Right cardiac atrium (tissue), 5 donors: ENCODE results near the gene PIK3C2A. TPM values are rescaled to one million over a fixed set of nuclear protein-coding genes. Genes with fewer than 3 reads are reported as not detected.
A peak's percentile ranks its signal among the peaks of the same experiment; 100 is the strongest.

Experiments
- ATAC-seq, 2 donors: fragments of 200-7000 bp; cut with Tn5 transposase; one replicate each; pipeline versions ENCODE4 v1.8.0 to v1.9.1; 2020; ENCODE audit warnings: moderate library complexity in 2 of 2, mild to moderate bottlenecking in 1 of 2
- DNase-seq, 3 donors: peaks; one replicate each; pipeline ENCODE4 v3.0.0-alpha.2; 2020
- H3K27ac ChIP-seq: one replicate; pipeline ENCODE4 v1.5.1; 2013; ENCODE audit warnings: mild to moderate bottlenecking, low read length, control low read depth, moderate library complexity
- H3K27me3 ChIP-seq: one replicate; pipeline ENCODE4 v1.6.1; 2013; ENCODE audit not compliant: control insufficient read depth, insufficient read depth
- H3K4me1 ChIP-seq: one replicate; pipeline ENCODE4 v1.6.1; 2013; ENCODE audit warnings: low read length; ENCODE audit not compliant: control insufficient read depth, insufficient read depth
- H3K4me3 ChIP-seq: one replicate; pipeline ENCODE4 v1.5.1; 2013; ENCODE audit warnings: low read length, control low read depth
- H3K9me3 ChIP-seq: one replicate; pipeline ENCODE4 v1.6.1; 2013; ENCODE audit warnings: low read length; ENCODE audit not compliant: control insufficient read depth
- WGBS: extraction: QIAGEN DNeasy Blood & Tissue Kit; methylation state at CpG from one replicate; pipeline ENCODE4 v1.1.7; 2013; 5-methylcytosine and 5-hydroxymethylcytosine counted together
- intact Hi-C, 4 donors: fragments of 100-400 bp; cut with DNase I; formaldehyde crosslinking; loops; one replicate each; pipeline versions ENCODE4 v1.11.0 to v1.14.0; 2022 to 2023
- polyA plus RNA-seq: library from polyadenylated mRNA; stranded (reverse); fragments of 200-250 nt; gene quantifications from one replicate; pipeline ENCODE4 v1.2.3, GENCODE V29; 2013
- total RNA-seq, 4 donors: library from RNA; stranded (reverse); fragmentation: NEBNext Ultra II Directional; extraction: Animal tissue kit (Norgen Biotek cat#: 25700); gene quantifications; one replicate each; pipeline ENCODE4 v1.2.1, GENCODE V29; 2021
- donor health status: healthy with polysubstance abuse.
- donor health status: DM: no; HTN: yes; CAD: no.
- donor health status: DM: no; HTN: no; CAD: no.
- donor health status: DM: no; HTN: yes; CAD: no; lungs with severe emphysema.
- donor health status: DM: yes; HTN: yes; CAD: no.

Gene PIK3C2A
- total and polyA plus RNA-seq, 5 donors = 10.5 to 62.0 (median 49.1) TPM

DNA sequence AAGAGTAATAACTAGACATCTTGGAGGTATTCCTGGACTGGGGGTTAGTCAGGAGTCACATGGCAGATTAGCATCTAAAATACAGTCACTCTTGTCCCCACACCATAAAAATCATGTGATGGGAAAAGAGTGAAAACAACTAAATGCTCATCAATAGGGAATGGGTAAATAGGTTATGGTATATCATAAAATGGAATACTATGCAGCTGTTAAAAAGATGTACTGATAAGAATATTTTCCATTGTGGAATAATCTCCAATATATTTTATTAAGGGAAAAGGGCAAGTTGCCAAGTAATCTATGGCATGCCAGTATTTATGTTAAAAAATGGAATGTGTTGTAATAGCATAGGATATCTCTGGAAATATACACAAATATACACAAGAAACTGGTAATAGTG lies 6.6 kb upstream of the PIK3C2A start:
- Histone ChIP-seq H3K27me3 (no peaks in the 10 kb centered on the region), H3K27ac (no peak overlapping the region), H3K4me1 (no peaks in the 10 kb centered on the region), H3K4me3 (no peak overlapping the region), H3K9me3 (no peaks in the 10 kb centered on the region)
- DNase-seq = no peak
- intact Hi-C loops = no loop called here
- ATAC-seq = no peak

DNA sequence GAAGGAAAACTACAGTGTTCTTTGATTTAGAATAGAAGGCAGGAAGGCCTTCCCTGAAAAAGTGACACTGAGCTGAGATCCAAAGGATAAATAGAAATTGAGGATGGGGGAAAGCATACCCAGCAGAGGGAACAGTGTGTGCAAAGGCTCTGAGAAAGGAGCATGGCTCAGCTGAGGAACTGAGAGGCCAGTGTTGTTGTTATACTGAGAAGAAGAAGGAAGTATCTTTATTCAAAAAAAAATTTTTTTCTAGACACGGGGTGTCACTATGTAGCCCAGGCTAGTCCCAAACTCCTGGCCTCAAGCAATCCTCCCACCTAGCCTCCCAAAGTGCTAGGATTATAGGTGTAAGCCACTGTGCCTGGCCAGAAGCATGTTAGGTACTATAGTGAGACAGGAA lies 3.5 kb upstream of the PIK3C2A start:
- ATAC-seq = no peak
- WGBS = 82% methylated on average over 1 of the region's 1 CpG
- no peak for DNase-seq
- H3K27me3 ChIP-seq = no peaks in the 10 kb centered on the region
- no peaks in the 10 kb centered on the region for H3K4me1 ChIP-seq
- intact Hi-C loops = no loop called here
- no peak overlapping the region for H3K27ac ChIP-seq
- no peak overlapping the region for H3K4me3 ChIP-seq
- H3K9me3 ChIP-seq = no peaks in the 10 kb centered on the region

DNA sequence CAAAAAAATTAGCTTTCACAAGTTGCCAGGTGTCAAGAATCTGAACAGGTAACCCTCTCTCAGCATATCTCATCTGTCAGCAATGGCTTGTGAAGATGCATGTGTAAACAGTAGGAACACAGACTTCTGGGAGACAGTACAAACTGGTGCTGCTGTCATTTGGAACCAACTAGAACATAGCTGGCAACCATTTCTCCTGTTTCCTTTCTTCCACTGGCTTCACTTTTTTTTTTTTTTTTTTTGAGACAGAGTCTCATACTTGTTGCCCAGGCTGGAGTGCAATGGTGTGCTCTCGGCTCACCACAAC lies 2.1 kb upstream of the PIK3C2A start:
- Histone ChIP-seq H3K27me3 (no peaks in the 10 kb centered on the region), H3K4me3 (no peak overlapping the region), H3K9me3 (no peaks in the 10 kb centered on the region), H3K27ac (peak overlapping the region; percentile 50), H3K4me1 (no peaks in the 10 kb centered on the region)
- ATAC-seq (no peak), DNase-seq (no peak)
- 94% methylated on average over 1 of the region's 1 CpG for WGBS
- intact Hi-C loops = no loop called here

DNA sequence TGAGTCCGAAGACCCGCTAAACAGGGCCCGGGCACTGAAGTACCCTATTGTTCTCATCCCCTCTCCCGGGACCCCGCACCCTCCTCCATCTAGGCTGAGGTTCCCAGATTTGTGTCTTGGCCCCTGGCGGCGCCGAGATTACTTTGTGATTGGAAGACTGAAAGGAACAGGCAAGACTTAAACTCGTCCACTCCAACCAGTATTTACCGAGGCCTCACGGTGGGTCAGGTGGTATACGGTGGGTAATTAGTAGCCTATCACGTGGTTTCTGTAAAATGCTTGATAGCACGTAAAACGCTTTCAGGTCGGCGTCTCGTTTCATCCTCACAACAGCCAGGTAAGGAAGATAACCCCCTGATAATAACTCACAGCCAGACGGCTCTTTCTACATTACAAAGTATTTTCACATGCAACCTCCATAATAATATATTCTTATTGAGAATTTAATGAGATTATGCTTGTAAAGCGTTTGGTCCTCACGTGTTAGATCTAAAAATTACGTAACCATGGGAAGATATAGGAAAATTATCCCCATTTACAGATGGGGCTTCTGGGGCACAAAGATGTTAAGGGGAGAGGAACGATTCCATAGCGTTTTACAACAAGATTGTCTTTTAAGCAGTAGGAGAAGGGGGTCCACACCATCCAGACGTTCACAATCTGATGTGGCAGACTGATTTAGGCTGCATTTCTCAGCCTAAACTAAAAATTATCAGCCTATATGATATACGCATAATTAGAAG lies 642 bp upstream of the PIK3C2A start:
- H3K4me3 ChIP-seq = peak overlapping the region; percentile 77
- 2% methylated on average over 26 of the region's 26 CpGs for WGBS
- intact Hi-C loops = no loop called here
- peak; percentile 56 to 64 for ATAC-seq
- H3K27me3 ChIP-seq = no peaks in the 10 kb centered on the region
- no peaks in the 10 kb centered on the region for H3K9me3 ChIP-seq
- H3K27ac ChIP-seq = peak overlapping the region; percentile 95
- DNase-seq = no peak
- H3K4me1 ChIP-seq = no peaks in the 10 kb centered on the region

- peak overlapping the region; percentile 77 for H3K4me3 ChIP-seq
- DNase-seq (no peak), ATAC-seq (no peak)
- H3K27me3 ChIP-seq = no peaks in the 10 kb centered on the region
- H3K9me3 ChIP-seq = no peaks in the 10 kb centered on the region
- intact Hi-C loops = no loop called here
- WGBS = 52% methylated on average over 2 of the region's 2 CpGs
- H3K4me1 ChIP-seq = peaks cover 2% of the 10 kb centered on the region
- no peak overlapping the region for H3K27ac ChIP-seq
Measured at GRCh38 chr11:17206463-17206862, 1.3 kb downstream of the PIK3C2A start.

- DNase-seq (no peak), ATAC-seq (no peak)
- H3K4me1 ChIP-seq = peaks cover 2% of the 10 kb centered on the region
- H3K27me3 ChIP-seq = no peaks in the 10 kb centered on the region
- intact Hi-C loops = no loop called here
- no peaks in the 10 kb centered on the region for H3K9me3 ChIP-seq
- H3K4me3 ChIP-seq = no peak overlapping the region
- H3K27ac ChIP-seq = no peak overlapping the region
Measured at GRCh38 chr11:17197431-17197898, 10.3 kb downstream of the PIK3C2A start.

DNA sequence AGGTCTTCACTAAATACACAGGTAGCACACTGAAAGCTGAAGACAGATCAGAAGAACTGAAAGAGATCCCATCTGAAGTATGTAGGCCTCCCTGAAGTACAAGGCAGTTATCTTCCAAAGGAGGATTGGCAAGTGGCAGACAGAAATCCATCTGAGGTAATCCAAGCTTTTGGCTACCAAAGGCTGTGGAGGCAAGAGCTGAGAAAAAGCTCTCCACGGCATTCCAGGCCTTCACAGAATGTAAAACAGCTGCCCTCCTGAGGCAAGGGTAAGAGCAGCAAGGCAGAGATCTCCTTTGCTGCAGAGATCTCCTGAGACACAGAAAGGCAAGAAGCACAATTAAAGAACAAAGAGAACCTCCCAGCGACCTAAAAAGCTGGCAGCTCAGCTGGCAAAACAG lies 19.1 kb downstream of the PIK3C2A start:
- no peaks in the 10 kb centered on the region for H3K27me3 ChIP-seq
- H3K4me3 ChIP-seq = no peak overlapping the region
- DNase-seq (no peak), ATAC-seq (no peak)
- H3K9me3 ChIP-seq = no peaks in the 10 kb centered on the region
- 70% methylated on average over 2 of the region's 2 CpGs for WGBS
- H3K4me1 ChIP-seq = no peaks in the 10 kb centered on the region
- intact Hi-C loops = no loop called here
- no peak overlapping the region for H3K27ac ChIP-seq

DNA sequence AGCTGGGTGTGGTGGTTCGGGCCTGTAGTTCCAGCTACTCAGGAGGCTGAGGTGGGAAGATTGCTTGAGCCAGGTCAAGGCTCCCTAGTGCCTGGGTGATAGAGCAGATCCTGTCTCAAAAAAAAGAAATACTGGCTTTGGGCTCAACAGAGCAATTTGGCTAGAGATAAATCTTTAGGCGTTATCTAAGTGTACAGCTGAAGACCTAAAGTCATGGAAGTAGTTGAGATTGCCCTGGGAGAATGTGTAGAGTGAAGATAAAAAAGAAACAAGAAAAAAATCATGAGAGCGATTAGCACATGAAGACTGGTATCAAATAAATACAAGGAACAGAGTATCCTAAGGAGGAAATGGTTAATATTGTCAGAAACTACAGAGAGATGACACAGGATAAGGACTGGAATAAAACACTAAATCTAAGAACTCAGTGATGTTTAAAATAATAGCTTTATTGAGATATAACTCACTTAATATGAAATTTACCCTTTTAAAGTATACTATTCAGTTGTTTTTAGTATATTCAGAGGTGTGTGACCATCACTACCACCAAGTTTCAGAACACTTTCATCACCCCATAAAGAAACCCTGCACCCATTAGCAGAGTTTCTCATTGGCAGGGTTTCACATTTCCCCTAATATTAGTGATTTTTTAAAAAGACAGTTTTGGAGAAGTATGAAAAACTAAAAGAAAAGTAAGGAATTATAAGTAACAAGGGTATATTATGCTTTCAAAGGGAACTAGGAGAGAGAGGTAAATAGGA lies 20.7 kb downstream of the PIK3C2A start:
- ATAC-seq (no peak), DNase-seq (no peak)
- Histone ChIP-seq H3K27me3 (no peaks in the 10 kb centered on the region), H3K4me3 (no peak overlapping the region), H3K4me1 (no peaks in the 10 kb centered on the region), H3K9me3 (no peaks in the 10 kb centered on the region), H3K27ac (no peak overlapping the region)
- intact Hi-C loops = no loop called here
- WGBS = 88% methylated on average over 3 of the region's 3 CpGs

GRCh38 chr11:17185938-17186337 lies 21.8 kb downstream of the PIK3C2A start:
- Histone ChIP-seq H3K27ac (no peak overlapping the region), H3K4me3 (no peak overlapping the region), H3K4me1 (no peaks in the 10 kb centered on the region), H3K9me3 (no peaks in the 10 kb centered on the region), H3K27me3 (no peaks in the 10 kb centered on the region)
- intact Hi-C loops = no loop called here
- DNase-seq = no peak
- ATAC-seq = no peak
- WGBS = 98% methylated on average over 2 of the region's 2 CpGs

DNA sequence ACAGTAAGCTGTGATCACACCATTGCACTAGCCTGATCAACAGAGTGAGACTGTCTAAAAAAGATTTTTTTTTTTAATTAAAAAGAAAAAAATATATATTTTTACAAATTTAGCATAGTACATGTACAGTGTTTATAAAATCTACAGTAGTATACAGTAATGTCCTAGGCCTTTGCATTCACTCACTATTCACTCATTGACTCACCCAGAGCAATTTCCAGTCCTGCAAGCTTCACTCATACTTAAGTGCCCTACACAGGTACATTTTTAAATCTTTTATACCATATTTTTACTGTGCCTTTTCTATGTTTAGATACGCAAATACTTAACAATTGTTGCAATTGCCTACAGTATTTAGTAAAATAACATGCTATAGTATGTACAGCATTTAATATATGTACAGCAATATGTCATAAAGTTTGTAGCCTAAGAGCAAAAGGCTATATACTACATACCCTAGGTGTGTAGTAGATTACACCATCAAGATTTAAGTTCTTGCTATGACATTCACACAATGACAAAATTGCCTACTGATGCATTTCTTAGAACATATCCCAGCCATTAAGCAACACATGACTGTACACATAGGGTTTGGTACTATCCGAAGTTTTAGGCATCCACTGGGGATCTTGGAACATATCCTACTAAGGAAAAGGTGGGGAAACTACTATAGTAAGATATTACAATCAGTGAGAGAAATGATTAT lies 22.8 kb downstream of the PIK3C2A start:
- intact Hi-C loops = no loop called here
- Histone ChIP-seq H3K4me3 (no peak overlapping the region), H3K4me1 (no peaks in the 10 kb centered on the region), H3K27me3 (no peaks in the 10 kb centered on the region), H3K27ac (no peak overlapping the region), H3K9me3 (no peaks in the 10 kb centered on the region)
- ATAC-seq = no peak
- WGBS = 42% methylated on average over 2 of the region's 2 CpGs
- no peak for DNase-seq

DNA sequence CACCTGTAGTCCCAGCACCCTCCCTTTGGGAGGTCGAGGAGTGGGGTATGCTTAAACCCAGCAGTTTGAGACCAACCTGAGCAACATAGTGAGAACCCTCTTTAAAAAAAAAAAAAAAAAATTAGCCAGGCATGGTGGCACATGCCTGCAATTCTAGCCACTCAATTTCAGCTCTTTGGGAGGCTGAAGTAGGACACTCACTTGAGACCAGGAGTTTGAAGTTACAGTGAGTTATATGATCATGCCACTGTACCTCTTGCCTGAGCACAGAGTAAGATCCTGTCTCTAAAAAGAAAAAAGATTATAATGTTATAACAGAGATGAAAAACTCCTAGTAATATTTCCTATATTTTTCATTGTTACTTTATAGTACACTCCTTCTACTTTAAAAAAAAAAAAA lies 23.9 kb downstream of the PIK3C2A start:
- DNase-seq (no peak), ATAC-seq (no peak)
- no peak overlapping the region for H3K4me3 ChIP-seq
- H3K27ac ChIP-seq = no peak overlapping the region
- H3K9me3 ChIP-seq = no peaks in the 10 kb centered on the region
- 71% methylated on average over 1 of the region's 1 CpG for WGBS
- intact Hi-C loops = no loop called here
- H3K27me3 ChIP-seq = no peaks in the 10 kb centered on the region
- H3K4me1 ChIP-seq = no peaks in the 10 kb centered on the region
